Measurements from ENCODE around the gene TNFRSF18.

DNA sequence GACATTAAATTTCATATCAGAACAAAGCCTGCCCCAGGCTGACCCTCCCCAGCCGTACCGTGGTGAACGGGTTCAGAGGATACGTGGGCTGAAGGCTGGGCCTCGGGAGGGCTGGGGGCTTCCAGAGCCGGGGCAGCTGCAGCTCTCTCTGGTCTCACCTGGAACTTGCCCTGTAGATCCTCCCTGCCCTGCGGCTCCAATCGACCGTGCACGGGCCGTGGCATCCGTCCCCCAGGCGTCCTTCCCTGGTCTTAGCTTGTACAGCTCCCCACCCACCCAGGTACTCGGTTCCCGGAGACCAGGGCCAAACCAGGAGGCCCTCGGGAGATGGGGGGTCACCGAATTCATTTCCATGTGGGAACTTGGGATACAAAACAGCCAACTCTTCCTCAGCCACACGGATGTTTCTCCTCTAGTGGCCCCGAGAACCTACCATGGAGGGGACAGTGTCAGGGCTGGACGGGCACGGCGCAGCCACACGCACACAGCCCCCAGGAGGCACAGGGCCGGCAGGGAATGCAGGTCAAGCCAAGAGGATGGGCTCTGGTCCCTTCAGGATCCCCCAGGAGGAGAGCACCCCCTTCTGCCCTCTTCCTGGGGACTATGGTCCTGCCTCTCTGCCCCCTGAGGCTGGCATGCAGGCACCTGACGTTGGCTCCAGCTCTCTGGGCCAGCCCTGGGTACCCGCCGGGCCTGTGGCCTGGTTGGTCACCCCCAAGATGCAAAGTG, 28.8 kb upstream of the TNFRSF18 start:
- TF ChIP-seq TAF1 (IDR thresholded peaks at IDR 0.05; ENCODE audit: borderline replicate concordance, insufficient read depth, low read length) (no peak), POLR2AphosphoS5 (IDR thresholded peaks at IDR 0.05; ENCODE audit: low read depth, low read length) (no peak), SIN3A (IDR thresholded peaks at IDR 0.05; ENCODE audit: borderline replicate concordance, insufficient read depth, low read length) (no peak)
- TF ChIP-seq, protein P1, sequence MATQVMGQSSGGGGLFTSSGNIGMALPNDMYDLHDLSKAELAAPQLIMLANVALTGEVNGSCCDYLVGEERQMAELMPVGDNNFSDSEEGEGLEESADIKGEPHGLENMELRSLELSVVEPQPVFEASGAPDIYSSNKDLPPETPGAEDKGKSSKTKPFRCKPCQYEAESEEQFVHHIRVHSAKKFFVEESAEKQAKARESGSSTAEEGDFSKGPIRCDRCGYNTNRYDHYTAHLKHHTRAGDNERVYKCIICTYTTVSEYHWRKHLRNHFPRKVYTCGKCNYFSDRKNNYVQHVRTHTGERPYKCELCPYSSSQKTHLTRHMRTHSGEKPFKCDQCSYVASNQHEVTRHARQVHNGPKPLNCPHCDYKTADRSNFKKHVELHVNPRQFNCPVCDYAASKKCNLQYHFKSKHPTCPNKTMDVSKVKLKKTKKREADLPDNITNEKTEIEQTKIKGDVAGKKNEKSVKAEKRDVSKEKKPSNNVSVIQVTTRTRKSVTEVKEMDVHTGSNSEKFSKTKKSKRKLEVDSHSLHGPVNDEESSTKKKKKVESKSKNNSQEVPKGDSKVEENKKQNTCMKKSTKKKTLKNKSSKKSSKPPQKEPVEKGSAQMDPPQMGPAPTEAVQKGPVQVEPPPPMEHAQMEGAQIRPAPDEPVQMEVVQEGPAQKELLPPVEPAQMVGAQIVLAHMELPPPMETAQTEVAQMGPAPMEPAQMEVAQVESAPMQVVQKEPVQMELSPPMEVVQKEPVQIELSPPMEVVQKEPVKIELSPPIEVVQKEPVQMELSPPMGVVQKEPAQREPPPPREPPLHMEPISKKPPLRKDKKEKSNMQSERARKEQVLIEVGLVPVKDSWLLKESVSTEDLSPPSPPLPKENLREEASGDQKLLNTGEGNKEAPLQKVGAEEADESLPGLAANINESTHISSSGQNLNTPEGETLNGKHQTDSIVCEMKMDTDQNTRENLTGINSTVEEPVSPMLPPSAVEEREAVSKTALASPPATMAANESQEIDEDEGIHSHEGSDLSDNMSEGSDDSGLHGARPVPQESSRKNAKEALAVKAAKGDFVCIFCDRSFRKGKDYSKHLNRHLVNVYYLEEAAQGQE (IDR thresholded peaks at IDR 0.05; ENCODE audit: insufficient read depth in 1 of 2, low read depth in 2 of 2, low read length in 2 of 2), result no peak

Data from PFSK-1 (cell line).